ENCODE measurements around the gene ACLY.

DNA sequence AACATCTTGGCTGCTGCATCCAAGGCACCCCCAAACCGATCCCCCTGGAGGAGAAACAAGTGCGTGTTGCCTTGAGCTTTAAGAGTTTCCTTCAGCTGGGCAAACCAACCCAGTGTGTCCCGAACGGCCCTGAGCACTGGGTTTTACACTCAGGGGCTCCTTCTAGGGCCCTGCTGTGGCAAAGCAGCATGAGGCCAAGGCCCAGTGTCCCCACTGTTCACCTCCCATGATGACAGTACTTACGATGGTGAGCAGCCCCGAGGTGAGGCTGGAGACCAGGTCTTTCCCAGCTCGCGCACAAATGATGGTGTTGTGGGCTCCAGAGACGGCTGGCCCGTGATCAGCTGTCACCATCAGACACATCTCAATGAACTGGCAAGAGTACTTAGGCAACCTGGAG, 47.0 kb downstream of the ACLY start:
- TF ChIP-seq, protein P1, sequence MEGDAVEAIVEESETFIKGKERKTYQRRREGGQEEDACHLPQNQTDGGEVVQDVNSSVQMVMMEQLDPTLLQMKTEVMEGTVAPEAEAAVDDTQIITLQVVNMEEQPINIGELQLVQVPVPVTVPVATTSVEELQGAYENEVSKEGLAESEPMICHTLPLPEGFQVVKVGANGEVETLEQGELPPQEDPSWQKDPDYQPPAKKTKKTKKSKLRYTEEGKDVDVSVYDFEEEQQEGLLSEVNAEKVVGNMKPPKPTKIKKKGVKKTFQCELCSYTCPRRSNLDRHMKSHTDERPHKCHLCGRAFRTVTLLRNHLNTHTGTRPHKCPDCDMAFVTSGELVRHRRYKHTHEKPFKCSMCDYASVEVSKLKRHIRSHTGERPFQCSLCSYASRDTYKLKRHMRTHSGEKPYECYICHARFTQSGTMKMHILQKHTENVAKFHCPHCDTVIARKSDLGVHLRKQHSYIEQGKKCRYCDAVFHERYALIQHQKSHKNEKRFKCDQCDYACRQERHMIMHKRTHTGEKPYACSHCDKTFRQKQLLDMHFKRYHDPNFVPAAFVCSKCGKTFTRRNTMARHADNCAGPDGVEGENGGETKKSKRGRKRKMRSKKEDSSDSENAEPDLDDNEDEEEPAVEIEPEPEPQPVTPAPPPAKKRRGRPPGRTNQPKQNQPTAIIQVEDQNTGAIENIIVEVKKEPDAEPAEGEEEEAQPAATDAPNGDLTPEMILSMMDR (optimal IDR thresholded peaks at IDR 0.05 in 1 of 3, IDR thresholded peaks at IDR 0.05 in 1 of 3, conservative IDR thresholded peaks at IDR 0.05 in 1 of 3; ENCODE audit: extremely low read depth in 1 of 3, insufficient read depth in 2 of 3, low read length in 3 of 3) = no peak
- no peak for TF ChIP-seq EZH2 (IDR thresholded peaks at IDR 0.05; ENCODE audit: low read length)
